ENCODE data around the gene MYO18B. TPM values are rescaled to one million over a fixed set of nuclear protein-coding genes. Genes with fewer than 3 reads are reported as not detected.

Gene MYO18B
- total RNA-seq, 6 experiments from 2014 or later, result 0.04 to 0.56 (median 0.07) TPM; not detected in 1

DNA sequence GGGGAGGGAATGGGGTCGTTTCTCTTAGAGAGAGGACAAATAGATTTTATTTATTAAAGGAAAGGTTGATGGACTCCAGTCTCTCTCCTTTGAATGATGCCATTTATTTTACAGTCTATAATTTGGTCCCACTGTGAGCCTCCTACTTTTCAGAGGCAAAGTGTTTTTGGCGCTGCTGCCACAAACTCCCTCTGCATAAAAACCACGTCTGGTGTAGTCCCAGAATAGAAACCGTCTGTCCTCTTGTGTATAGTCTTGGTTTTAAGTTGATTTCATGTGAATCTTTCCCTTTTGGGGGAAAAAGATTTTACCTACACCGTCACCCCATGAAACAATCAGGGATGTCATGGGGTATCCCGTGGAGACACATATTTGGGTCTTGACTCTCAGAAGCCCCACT lies 283.6 kb downstream of the MYO18B start:
- TF ChIP-seq, protein P1, sequence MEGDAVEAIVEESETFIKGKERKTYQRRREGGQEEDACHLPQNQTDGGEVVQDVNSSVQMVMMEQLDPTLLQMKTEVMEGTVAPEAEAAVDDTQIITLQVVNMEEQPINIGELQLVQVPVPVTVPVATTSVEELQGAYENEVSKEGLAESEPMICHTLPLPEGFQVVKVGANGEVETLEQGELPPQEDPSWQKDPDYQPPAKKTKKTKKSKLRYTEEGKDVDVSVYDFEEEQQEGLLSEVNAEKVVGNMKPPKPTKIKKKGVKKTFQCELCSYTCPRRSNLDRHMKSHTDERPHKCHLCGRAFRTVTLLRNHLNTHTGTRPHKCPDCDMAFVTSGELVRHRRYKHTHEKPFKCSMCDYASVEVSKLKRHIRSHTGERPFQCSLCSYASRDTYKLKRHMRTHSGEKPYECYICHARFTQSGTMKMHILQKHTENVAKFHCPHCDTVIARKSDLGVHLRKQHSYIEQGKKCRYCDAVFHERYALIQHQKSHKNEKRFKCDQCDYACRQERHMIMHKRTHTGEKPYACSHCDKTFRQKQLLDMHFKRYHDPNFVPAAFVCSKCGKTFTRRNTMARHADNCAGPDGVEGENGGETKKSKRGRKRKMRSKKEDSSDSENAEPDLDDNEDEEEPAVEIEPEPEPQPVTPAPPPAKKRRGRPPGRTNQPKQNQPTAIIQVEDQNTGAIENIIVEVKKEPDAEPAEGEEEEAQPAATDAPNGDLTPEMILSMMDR (IDR thresholded peaks at IDR 0.05), result no peak
- no peak for TF ChIP-seq POLR2A (IDR thresholded peaks at IDR 0.05)
- H3K27me3 ChIP-seq, result no peaks in the 10 kb centered on the region
- no peak overlapping the region for H3K27ac ChIP-seq
- no peaks in the 10 kb centered on the region for H3K4me1 ChIP-seq
- DNase-seq (no peak), ATAC-seq (no peak)
- intact Hi-C loops (cut with DNase I), result no loop called here
- H3K4me3 ChIP-seq, result no peak overlapping the region
- H3K36me3 ChIP-seq, result no peaks in the 10 kb centered on the region
- whole genome bisulfite sequencing (ENCODE audit: insufficient coverage, low coverage, low lambda C conversion rate, missing lambda C conversion rate), result 32% methylated on average over 4 of the region's 6 CpGs
- no peaks in the 10 kb centered on the region for H3K9me3 ChIP-seq

DNA sequence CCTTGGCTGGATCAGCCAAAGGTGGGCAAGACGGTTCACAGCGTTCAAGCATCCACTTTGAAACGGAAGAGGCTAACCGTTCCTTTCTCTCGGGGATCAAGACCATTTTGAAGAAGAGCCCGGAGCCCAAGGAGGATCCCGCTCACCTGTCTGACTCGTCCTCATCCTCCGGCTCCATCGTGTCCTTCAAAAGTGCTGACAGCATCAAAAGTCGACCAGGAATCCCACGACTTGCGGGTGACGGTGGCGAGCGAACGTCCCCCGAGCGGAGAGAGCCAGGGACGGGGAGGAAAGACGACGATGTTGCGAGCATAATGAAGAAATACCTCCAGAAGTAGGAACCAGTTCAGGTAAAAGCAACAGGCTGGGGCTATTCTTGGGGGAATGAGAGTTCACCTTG lies 285.4 kb downstream of the MYO18B start:
- Histone ChIP-seq H3K4me3 (no peak overlapping the region), H3K9me3 (no peaks in the 10 kb centered on the region), H3K27ac (no peak overlapping the region), H3K27me3 (no peaks in the 10 kb centered on the region), H3K4me1 (no peaks in the 10 kb centered on the region), H3K36me3 (no peaks in the 10 kb centered on the region)
- ATAC-seq (no peak), DNase-seq (no peak)
- intact Hi-C loops (cut with DNase I), result no loop called here
- 83% methylated on average over 16 of the region's 23 CpGs for WGBS (ENCODE audit: insufficient coverage, low coverage, low lambda C conversion rate, missing lambda C conversion rate)
- TF ChIP-seq, protein P1 (IDR thresholded peaks at IDR 0.05), result no peak
- no peak for TF ChIP-seq POLR2A (IDR thresholded peaks at IDR 0.05)

DNA sequence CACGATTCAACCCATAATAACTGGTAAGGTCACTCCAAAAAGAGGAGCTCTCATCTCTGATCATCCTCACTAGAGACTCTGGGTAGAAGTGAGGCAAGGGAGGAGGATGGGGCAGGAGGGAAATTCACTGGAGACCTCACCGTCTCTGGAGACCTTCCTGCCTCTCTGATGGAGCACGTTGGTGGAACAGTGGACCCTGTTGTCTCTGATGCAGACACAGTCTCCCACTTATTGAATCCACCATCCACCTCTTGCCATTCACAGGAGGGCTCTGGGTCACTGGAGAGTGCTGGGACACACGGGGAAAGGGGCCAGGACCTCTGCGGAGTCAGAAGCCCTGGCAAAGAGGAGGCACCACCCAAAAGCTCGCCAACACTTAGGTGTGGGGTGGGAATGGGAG lies 289.7 kb downstream of the MYO18B start:
- intact Hi-C loops (cut with DNase I), result no loop called here
- ATAC-seq, result no peak
- TF ChIP-seq, protein P1 (IDR thresholded peaks at IDR 0.05), result no peak
- no peak for TF ChIP-seq POLR2A (IDR thresholded peaks at IDR 0.05)

DNA sequence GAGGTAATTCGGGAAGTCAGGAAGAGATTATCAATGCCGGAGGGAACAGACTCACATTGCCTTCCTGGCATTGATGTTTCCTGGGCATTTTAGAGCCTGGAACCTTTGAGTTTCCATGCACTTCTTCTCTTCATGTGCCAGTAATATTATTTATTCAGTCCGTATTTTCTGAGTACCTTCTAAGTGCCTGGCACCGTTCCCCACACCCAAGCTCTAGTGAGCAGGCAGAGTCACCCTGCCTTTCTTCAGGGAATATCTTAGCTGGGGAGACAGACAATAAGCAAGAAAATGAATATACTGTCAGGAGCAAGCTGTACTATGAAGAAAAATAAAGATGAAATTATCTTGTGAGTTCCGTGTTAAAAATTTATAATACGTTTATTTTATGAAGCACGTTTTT lies 291.1 kb downstream of the MYO18B start:
- Histone ChIP-seq H3K27ac (no peak overlapping the region), H3K36me3 (no peaks in the 10 kb centered on the region), H3K4me1 (no peaks in the 10 kb centered on the region), H3K9me3 (no peaks in the 10 kb centered on the region), H3K27me3 (no peaks in the 10 kb centered on the region), H3K4me3 (no peak overlapping the region)
- ATAC-seq (no peak), DNase-seq (no peak)
- TF ChIP-seq, protein P1 (IDR thresholded peaks at IDR 0.05), result no peak
- no peak for TF ChIP-seq POLR2A (IDR thresholded peaks at IDR 0.05)
- intact Hi-C loops (cut with DNase I), result no loop called here
- 62% methylated on average over 7 of the region's 7 CpGs for WGBS (ENCODE audit: insufficient coverage, low coverage, low lambda C conversion rate, missing lambda C conversion rate)

More for the DNA sequence above, 289.7 kb downstream of the MYO18B start:
- no peaks in the 10 kb centered on the region for H3K27me3 ChIP-seq
- H3K4me3 ChIP-seq, result no peak overlapping the region
- WGBS (ENCODE audit: insufficient coverage, low coverage, low lambda C conversion rate, missing lambda C conversion rate), result 62% methylated on average over 4 of the region's 6 CpGs
- no peaks in the 10 kb centered on the region for H3K9me3 ChIP-seq
- no peak for DNase-seq
- no peaks in the 10 kb centered on the region for H3K4me1 ChIP-seq
- no peak overlapping the region for H3K27ac ChIP-seq
- H3K36me3 ChIP-seq, result no peaks in the 10 kb centered on the region

DNA sequence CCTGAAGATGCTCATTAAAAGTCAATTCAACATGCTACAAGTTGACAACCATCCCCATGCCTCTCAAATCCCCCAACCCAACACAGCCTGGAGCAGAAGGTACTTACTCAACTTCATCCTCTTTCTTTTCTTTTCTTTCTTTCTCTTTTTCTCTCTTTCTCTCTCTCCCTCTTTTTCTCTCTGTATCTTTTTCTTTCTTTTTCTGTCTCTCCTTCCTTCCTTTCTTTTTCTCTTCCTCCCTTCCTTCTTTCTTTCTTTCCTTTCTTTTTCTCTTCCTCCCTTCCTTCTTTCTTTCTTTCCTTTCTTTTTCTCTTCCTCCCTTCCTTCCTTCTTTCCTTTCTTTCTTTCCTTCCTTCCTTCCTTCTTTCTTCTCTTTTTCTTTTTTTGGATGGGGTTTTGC lies 291.6 kb downstream of the MYO18B start:
- DNase-seq, result no peak
- intact Hi-C loops (cut with DNase I), result no loop called here
- Histone ChIP-seq H3K4me3 (no peak overlapping the region), H3K36me3 (no peaks in the 10 kb centered on the region), H3K27ac (no peak overlapping the region), H3K4me1 (no peaks in the 10 kb centered on the region), H3K27me3 (no peaks in the 10 kb centered on the region), H3K9me3 (no peaks in the 10 kb centered on the region)
- TF ChIP-seq, protein P1 (IDR thresholded peaks at IDR 0.05), result no peak
- no peak for TF ChIP-seq POLR2A (IDR thresholded peaks at IDR 0.05)
- no peak for ATAC-seq

All from right lobe of liver (tissue), 6 donors.